Parathyroid adenoma (tissue), 2 donors: Measurements from ENCODE around the gene DLG2.

ENCODE experiments used
- H2AFZ ChIP-seq: fragments of 300-600 bp; sonication (generic); one replicate; pipeline ENCODE4 v1.7.0; 2017; ENCODE audit warnings: antibody characterized with exemption, mild to moderate bottlenecking
- H3K27ac ChIP-seq: fragments of 300-600 bp; sonication (generic); one replicate; pipeline ENCODE4 v1.7.0; 2017
- H3K27me3 ChIP-seq: fragments of 300-600 bp; sonication (generic); one replicate; pipeline ENCODE4 v1.7.0; 2017; ENCODE audit warnings: low read length; ENCODE audit not compliant: control insufficient read depth, insufficient read depth
- H3K36me3 ChIP-seq: fragments of 300-600 bp; sonication (generic); one replicate; pipeline ENCODE4 v1.7.0; 2017; ENCODE audit warnings: low read length; ENCODE audit not compliant: control insufficient read depth, insufficient read depth
- H3K4me1 ChIP-seq: fragments of 300-600 bp; sonication (generic); one replicate; pipeline ENCODE4 v1.7.0; 2017; ENCODE audit warnings: control low read depth
- H3K4me2 ChIP-seq: fragments of 300-600 bp; sonication (generic); one replicate; pipeline ENCODE4 v1.7.0; 2017; ENCODE audit warnings: low read length
- H3K4me3 ChIP-seq: fragments of 300-600 bp; sonication (generic); one replicate; pipeline ENCODE4 v1.7.0; 2017; ENCODE audit warnings: low read depth, low read length
- H3K79me2 ChIP-seq: fragments of 300-600 bp; sonication (generic); one replicate; pipeline ENCODE4 v1.7.0; 2017; ENCODE audit warnings: control low read depth
- H3K9ac ChIP-seq: fragments of 300-600 bp; sonication (generic); one replicate; pipeline ENCODE4 v1.7.0; 2017; ENCODE audit warnings: mild to moderate bottlenecking
- H3K9me3 ChIP-seq: fragments of 300-600 bp; sonication (generic); one replicate; pipeline ENCODE4 v1.7.0; 2017; ENCODE audit warnings: low read length; ENCODE audit not compliant: control insufficient read depth
- CTCF ChIP-seq: fragments of 300-600 bp; sonication (generic); IDR thresholded peaks from one replicate; pipeline ENCODE4 v1.7.0; 2017; ENCODE audit warnings: antibody characterized with exemption, mild to moderate bottlenecking
- donor health status: primary hyperparathyroidism.

The DLG2 gene

GRCh38 chr11:84648471-84648870, 978.7 kb downstream of the DLG2 start:
- Histone ChIP-seq H3K4me1 (no peaks in the 10 kb centered on the region), H3K27ac (no peak overlapping the region), H2AFZ (no peak overlapping the region), H3K4me3 (no peak overlapping the region), H3K9me3 (no peaks in the 10 kb centered on the region), H3K9ac (no peak overlapping the region), H3K4me2 (no peak overlapping the region), H3K79me2 (no peaks in the 10 kb centered on the region), H3K36me3 (no peaks in the 10 kb centered on the region), H3K27me3 (no peaks in the 10 kb centered on the region)
- TF ChIP-seq CTCF = no peak

- no peak for TF ChIP-seq CTCF
- Histone ChIP-seq H3K79me2 (no peaks in the 10 kb centered on the region), H3K27me3 (no peaks in the 10 kb centered on the region), H3K27ac (no peak overlapping the region), H3K36me3 (no peaks in the 10 kb centered on the region), H3K9me3 (no peaks in the 10 kb centered on the region), H3K4me3 (no peak overlapping the region), H2AFZ (no peak overlapping the region), H3K9ac (no peak overlapping the region), H3K4me1 (no peaks in the 10 kb centered on the region), H3K4me2 (no peak overlapping the region)
Measured at GRCh38 chr11:84645988-84646694, 981.0 kb downstream of the DLG2 start.

- Histone ChIP-seq H3K79me2 (no peaks in the 10 kb centered on the region), H3K4me1 (no peaks in the 10 kb centered on the region), H3K36me3 (no peaks in the 10 kb centered on the region), H3K9me3 (no peaks in the 10 kb centered on the region), H3K4me2 (no peak overlapping the region), H3K9ac (no peak overlapping the region), H3K27me3 (no peaks in the 10 kb centered on the region), H3K4me3 (no peak overlapping the region), H2AFZ (no peak overlapping the region), H3K27ac (no peak overlapping the region)
- no peak for TF ChIP-seq CTCF
Measured at GRCh38 chr11:84642500-84642899, 984.6 kb downstream of the DLG2 start.

GRCh38 chr11:84634309-84634708, 992.8 kb downstream of the DLG2 start:
- Histone ChIP-seq H3K4me3 (no peak overlapping the region), H3K9me3 (no peaks in the 10 kb centered on the region), H3K4me1 (no peaks in the 10 kb centered on the region), H3K36me3 (no peaks in the 10 kb centered on the region), H3K79me2 (no peaks in the 10 kb centered on the region), H3K27me3 (no peaks in the 10 kb centered on the region), H3K9ac (no peak overlapping the region), H3K27ac (no peak overlapping the region), H3K4me2 (no peak overlapping the region), H2AFZ (no peak overlapping the region)
- TF ChIP-seq CTCF = no peak
